Fibroblast of the aortic adventitia (primary cell): ENCODE data around the gene SUSD5. TPM values are rescaled to one million over a fixed set of nuclear protein-coding genes. Genes with fewer than 3 reads are reported as not detected.

ENCODE experiments used
- DNase-seq: peaks from one replicate; pipeline ENCODE4 v3.0.0-alpha.2; 2010; ENCODE audit warnings: low read depth
- H3K4me3 ChIP-seq: 2 replicates; pipeline ENCODE4 v1.5.1; 2011; ENCODE audit warnings: low read depth, mild to moderate bottlenecking, control low read depth, low read length, moderate library complexity
- total RNA-seq: library from RNA; depleted of rRNA; stranded (reverse); fragments of >200 nt; gene quantifications from 2 replicates; pipeline ENCODE4 v1.2.3, GENCODE V29; 2012; ENCODE audit warnings: low replicate concordance
- TF ChIP-seq, protein P1 (sequence below): IDR thresholded peaks from 2 replicates; pipeline ENCODE4 v1.5.1; 2011; ENCODE audit warnings: mild to moderate bottlenecking, low read length, control low read depth, inconsistent platforms; ENCODE audit not compliant: insufficient read depth

SUSD5 gene
- total RNA-seq, 1 donor = 2.9 TPM

DNA sequence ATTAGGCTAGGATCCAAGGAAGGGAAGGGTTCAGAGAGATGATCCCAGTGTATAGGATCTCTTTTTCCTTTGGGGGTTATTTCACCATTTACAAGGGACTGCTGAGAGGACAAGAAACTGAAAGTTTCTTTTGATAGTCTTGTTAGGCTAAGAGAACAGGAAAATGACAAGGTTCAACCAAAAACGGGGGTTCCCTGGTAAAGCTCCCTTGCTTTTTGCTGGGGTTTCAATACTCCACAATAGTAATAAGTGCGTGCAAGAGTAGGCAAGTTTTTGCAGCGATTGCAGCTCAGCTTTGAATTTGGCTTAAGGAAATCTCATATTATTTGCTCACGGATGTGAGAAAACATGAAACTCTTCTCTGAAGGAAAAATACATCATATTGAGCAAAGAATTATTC is 18.8 kb upstream of the SUSD5 start:
- DNase-seq = no peak
- H3K4me3 ChIP-seq = no peak overlapping the region
- TF ChIP-seq, protein P1, sequence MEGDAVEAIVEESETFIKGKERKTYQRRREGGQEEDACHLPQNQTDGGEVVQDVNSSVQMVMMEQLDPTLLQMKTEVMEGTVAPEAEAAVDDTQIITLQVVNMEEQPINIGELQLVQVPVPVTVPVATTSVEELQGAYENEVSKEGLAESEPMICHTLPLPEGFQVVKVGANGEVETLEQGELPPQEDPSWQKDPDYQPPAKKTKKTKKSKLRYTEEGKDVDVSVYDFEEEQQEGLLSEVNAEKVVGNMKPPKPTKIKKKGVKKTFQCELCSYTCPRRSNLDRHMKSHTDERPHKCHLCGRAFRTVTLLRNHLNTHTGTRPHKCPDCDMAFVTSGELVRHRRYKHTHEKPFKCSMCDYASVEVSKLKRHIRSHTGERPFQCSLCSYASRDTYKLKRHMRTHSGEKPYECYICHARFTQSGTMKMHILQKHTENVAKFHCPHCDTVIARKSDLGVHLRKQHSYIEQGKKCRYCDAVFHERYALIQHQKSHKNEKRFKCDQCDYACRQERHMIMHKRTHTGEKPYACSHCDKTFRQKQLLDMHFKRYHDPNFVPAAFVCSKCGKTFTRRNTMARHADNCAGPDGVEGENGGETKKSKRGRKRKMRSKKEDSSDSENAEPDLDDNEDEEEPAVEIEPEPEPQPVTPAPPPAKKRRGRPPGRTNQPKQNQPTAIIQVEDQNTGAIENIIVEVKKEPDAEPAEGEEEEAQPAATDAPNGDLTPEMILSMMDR = no peak

DNA sequence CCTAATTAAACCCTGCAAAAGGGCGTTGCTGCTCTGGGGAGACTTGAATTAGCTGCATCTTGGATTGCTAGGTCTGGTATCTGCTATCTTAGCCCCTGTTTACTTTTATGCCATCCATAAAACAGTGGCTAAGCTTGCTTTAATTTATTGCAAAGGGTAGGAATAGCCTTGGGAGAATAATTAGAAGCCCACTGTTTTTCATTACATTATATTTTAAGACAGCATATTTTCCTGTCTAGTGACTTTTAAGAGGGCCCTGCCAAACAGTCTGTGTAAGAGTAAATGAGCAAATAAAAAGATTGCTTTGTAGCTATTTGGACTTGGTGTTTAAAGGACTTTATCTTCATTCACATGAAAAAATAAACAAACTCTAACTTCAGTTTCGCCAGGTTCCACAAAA is 17.4 kb upstream of the SUSD5 start:
- TF ChIP-seq, protein P1 = no peak
- DNase-seq = no peak
- H3K4me3 ChIP-seq = no peak overlapping the region

DNA sequence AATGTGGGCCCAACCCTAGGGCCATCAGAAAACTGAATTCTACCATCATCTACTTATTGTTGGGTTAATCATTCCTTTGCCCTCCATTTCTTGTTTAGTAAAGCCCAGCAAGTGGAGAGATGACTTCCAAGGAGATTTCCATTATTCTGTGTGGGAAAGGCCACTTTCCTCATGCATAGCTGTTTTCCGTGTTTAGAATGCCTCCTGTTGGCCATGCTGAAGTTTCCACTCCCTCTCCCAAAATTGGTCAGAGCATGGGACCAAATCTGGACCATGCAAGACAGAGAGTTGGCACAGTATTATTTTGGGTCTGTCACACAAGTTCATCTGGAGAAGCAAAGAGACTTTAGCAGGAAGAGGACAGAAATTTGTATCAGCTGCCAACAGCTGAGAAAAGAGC is 15.3 kb upstream of the SUSD5 start:
- no peak overlapping the region for H3K4me3 ChIP-seq
- DNase-seq = no peak
- TF ChIP-seq, protein P1 = no peak

DNA sequence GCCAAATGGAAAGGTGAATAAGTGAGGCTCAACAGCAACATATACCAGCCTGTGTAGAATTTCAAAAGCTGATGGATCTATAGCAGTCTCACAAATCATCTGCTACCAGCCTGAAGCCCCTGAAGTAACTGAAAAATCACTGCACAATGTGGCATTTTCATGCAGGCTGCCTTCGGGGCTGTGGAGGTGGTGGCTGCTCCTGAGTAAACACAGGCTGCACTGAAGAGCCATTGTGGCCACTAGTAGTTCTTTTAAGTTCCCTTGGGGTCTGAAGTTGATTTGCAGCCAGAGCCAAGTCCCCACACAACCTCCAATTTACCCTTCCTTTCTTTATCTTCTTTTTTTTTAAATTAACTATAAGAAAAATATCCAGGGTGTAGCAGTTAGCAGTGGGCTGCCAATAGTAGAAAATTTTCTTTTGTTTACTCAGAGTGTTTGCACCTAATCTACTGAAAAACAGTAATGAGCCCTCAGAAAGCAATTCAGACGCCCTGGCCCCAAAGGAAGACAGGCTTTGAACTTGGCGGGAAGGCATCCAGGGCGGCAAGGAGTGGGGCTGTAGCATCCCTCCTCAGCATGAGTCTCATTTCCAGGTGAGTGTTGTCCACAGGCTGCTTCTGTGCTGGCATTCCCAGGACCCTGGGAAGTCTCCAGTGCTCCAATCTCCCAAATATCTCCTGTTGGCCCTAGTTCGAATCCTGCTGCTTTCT is 13.3 kb upstream of the SUSD5 start:
- DNase-seq = no peak
- TF ChIP-seq, protein P1 = no peak
- H3K4me3 ChIP-seq = no peak overlapping the region

DNA sequence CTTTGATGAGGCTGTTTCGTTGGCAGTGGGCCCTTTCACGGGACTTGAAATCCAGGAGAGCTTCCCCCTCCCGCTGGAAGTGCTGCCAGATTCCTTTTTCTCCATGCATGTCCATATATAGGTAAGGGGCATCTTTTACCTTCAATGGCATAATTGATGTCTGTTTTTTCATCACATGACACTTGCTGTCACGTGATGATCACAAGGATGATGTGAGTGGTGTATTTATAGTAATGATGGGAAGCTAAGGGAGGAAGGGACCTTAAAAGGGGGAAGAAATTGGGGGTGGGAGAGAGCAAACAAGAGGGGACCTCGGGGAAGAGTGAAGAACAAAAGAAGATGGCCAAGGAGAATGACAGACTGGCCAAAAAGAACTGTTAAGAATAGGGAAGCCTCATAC is 11.3 kb upstream of the SUSD5 start:
- no peak overlapping the region for H3K4me3 ChIP-seq
- TF ChIP-seq, protein P1 = no peak
- no peak for DNase-seq

DNA sequence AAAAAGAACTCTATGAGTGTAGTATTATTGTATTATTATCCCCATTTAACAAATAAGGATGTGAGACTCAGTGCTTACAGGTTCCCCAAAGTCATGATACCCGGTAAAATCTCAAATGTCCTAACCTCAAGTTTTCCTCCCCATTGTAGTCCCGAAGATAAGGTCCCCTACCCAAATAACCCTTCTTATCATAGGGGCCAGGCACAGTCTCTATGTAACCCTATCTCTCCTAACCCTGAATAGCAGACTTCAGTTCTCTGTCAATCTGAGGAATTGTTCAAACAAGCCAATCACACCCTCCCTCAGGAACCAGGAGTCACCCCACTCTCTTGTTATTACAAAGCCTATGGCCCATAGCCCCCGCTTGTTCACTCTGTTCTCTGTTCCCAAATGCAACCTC is 10.5 kb upstream of the SUSD5 start:
- no peak for DNase-seq
- no peak overlapping the region for H3K4me3 ChIP-seq
- TF ChIP-seq, protein P1 = no peak

DNA sequence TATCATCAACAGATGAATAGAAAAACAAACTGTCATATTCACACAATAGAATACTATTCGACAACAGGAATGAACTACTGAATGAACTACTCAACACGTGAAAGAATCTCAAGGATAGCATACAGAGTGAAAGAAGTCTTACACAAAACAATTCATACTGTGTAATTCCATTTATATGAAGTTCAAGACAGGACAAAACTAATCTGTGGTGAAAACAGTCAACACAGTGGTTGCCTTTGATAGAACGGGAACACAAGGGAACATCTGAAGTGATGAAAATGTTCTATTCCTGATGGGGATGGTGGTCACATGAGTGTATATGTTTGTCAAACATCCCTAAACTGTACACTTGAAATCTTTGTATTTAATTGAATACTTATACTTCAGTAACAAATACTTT is 2.6 kb upstream of the SUSD5 start:
- no peak for DNase-seq
- H3K4me3 ChIP-seq = no peak overlapping the region
- TF ChIP-seq, protein P1 = no peak
